Thyroid gland (tissue), 4 donors: ENCODE results near the gene GALNT9. TPM values are rescaled to one million over a fixed set of nuclear protein-coding genes. Genes with fewer than 3 reads are reported as not detected.

ENCODE experiments used
- DNase-seq, 2 donors: peaks; one replicate each; pipeline ENCODE4 v3.0.0-alpha.2; 2019
- H3K27ac ChIP-seq, 3 donors: fragments of 200-600 bp; sonication (generic); 1 replicate in 2 of 3; 2 replicates in 1 of 3; pipeline ENCODE4 v1.5.1; 2016 to 2019; ENCODE audit warnings: mild to moderate bottlenecking in 1 of 3, moderate library complexity in 1 of 3
- H3K27me3 ChIP-seq: fragments of 200-600 bp; sonication (generic); one replicate; pipeline ENCODE4 v1.5.1; 2019
- H3K36me3 ChIP-seq, 2 donors: fragments of 200-600 bp; sonication (generic); one replicate each; pipeline ENCODE4 v1.5.1; 2016 to 2019
- H3K4me1 ChIP-seq, 2 donors: fragments of 200-600 bp; sonication (generic); one replicate each; pipeline ENCODE4 v1.5.1; 2017 to 2019
- H3K4me3 ChIP-seq, 3 donors: fragments of 200-600 bp; sonication (generic); replicated peaks in 1 of 3; 1 replicate in 2 of 3; 2 replicates in 1 of 3; pipeline ENCODE4 v1.5.1; 2016; ENCODE audit warnings: mild to moderate bottlenecking in 1 of 3
- H3K9me3 ChIP-seq: fragments of 200-600 bp; sonication (generic); one replicate; pipeline ENCODE4 v1.5.1; 2017
- CTCF ChIP-seq, 6 experiments: fragments of 200-600 bp in 3 of 6; fragments of 450-650 bp in 3 of 6; sonication (generic) in 3 of 6; IDR thresholded peaks; one replicate each; pipeline ENCODE4 v1.5.1; 2016 to 2019; ENCODE audit warnings: antibody characterized with exemption in 6 of 6, mild to moderate bottlenecking in 2 of 6, inconsistent platforms in 1 of 6, moderate library complexity in 1 of 6
- POLR2A ChIP-seq, 2 donors: fragments of 450-650 bp; IDR thresholded peaks; one replicate each; pipeline ENCODE4 v1.6.1; 2017; ENCODE audit warnings: antibody characterized with exemption in 2 of 2, mild to moderate bottlenecking in 2 of 2, moderate library complexity in 1 of 2
- WGBS, 2 donors: methylation state at CpG; one replicate each; pipeline ENCODE4 v1.1.5; 2017; 5-methylcytosine and 5-hydroxymethylcytosine counted together
- intact Hi-C: fragments of 100-400 bp; cut with DNase I; formaldehyde crosslinking; loops from one replicate; pipeline ENCODE4 v1.15.1; 2023
- total RNA-seq, 4 donors: library from RNA; depleted of rRNA; stranded (reverse); fragments of >200 nt; gene quantifications; one replicate each; pipeline ENCODE4 v1.2.3, GENCODE V29; 2016

GALNT9 gene
- total RNA-seq, 4 donors from 2014 or later = 2.2 to 29.2 (median 15.9) TPM

- H3K4me1 ChIP-seq = peaks cover 10 to 17% of the 10 kb centered on the region in 2 donors
- peak; percentile 37 to 61 for DNase-seq
- no peaks in the 10 kb centered on the region for H3K9me3 ChIP-seq
- TF ChIP-seq CTCF (IDR thresholded peaks at IDR 0.05) = no peak
- TF ChIP-seq POLR2A (IDR thresholded peaks at IDR 0.05) = no peak
- intact Hi-C loops = loop anchor here (10.0 kb wide), 1 partner anchor 92 kb away; no protein-coding TSS in a partner anchor
- peak overlapping the region in 1 of 3 donors; percentile 6 for H3K27ac ChIP-seq
- H3K36me3 ChIP-seq = no peaks in the 10 kb centered on the region
- H3K27me3 ChIP-seq = no peaks in the 10 kb centered on the region
- H3K4me3 ChIP-seq = peak overlapping the region in 1 of 3 donors; percentile 5
- 12 to 23% methylated on average over 13 to 17 of the region's 17 CpGs for WGBS, 2 donors
These were observed 166.8 kb downstream of the GALNT9 start for GRCh38 chr12:132162508-132163031.

GRCh38 chr12:132161796-132162507 lies 167.4 kb downstream of the GALNT9 start:
- WGBS, 2 donors = 48 to 54% methylated on average over 17 of the region's 17 CpGs
- H3K4me3 ChIP-seq = no peak overlapping the region

GRCh38 chr12:132161036-132161781 lies 168.2 kb downstream of the GALNT9 start:
- Histone ChIP-seq H3K4me3 (no peak overlapping the region), H3K27me3 (no peaks in the 10 kb centered on the region), H3K4me1 (peaks cover 10 to 13% of the 10 kb centered on the region in 2 donors), H3K36me3 (no peaks in the 10 kb centered on the region), H3K9me3 (no peaks in the 10 kb centered on the region), H3K27ac (no peak overlapping the region)
- TF ChIP-seq POLR2A (IDR thresholded peaks at IDR 0.05) (no peak), CTCF (IDR thresholded peaks at IDR 0.05) (no peak)
- WGBS, 2 donors = 63 to 72% methylated on average over 10 to 14 of the region's 14 CpGs
- no peak for DNase-seq
- intact Hi-C loops = loop anchor here (10.0 kb wide), 1 partner anchor 94 kb away; no protein-coding TSS in a partner anchor

More at GRCh38 chr12:132161796-132162507, 167.4 kb downstream of the GALNT9 start:
- DNase-seq = no peak
- H3K27ac ChIP-seq = no peak overlapping the region
- no peak for TF ChIP-seq POLR2A (IDR thresholded peaks at IDR 0.05)
- TF ChIP-seq CTCF (IDR thresholded peaks at IDR 0.05) = no peak
- intact Hi-C loops = loop anchor here (10.0 kb wide), 1 partner anchor 93 kb away; no protein-coding TSS in a partner anchor
- H3K36me3 ChIP-seq = no peaks in the 10 kb centered on the region
- H3K27me3 ChIP-seq = no peaks in the 10 kb centered on the region
- H3K9me3 ChIP-seq = no peaks in the 10 kb centered on the region
- peaks cover 10 to 13% of the 10 kb centered on the region in 2 donors for H3K4me1 ChIP-seq

- H3K9me3 ChIP-seq = no peaks in the 10 kb centered on the region
- peaks cover 10 to 13% of the 10 kb centered on the region in 2 donors for H3K4me1 ChIP-seq
- H3K36me3 ChIP-seq = no peaks in the 10 kb centered on the region
- TF ChIP-seq CTCF (IDR thresholded peaks at IDR 0.05) (no peak), POLR2A (IDR thresholded peaks at IDR 0.05) (no peak)
- H3K27ac ChIP-seq = no peak overlapping the region
- no peak for DNase-seq
- intact Hi-C loops = loop anchor here (10.0 kb wide), 1 partner anchor 94 kb away; no protein-coding TSS in a partner anchor
- H3K27me3 ChIP-seq = no peaks in the 10 kb centered on the region
- no peak overlapping the region for H3K4me3 ChIP-seq
- 84% methylated on average over 8 of the region's 15 CpGs; no CpG with 5 or more reads in 1 of the 2 donors for WGBS, 2 donors
These were observed 168.8 kb downstream of the GALNT9 start for GRCh38 chr12:132160601-132161035.
